ENCODE data around the gene HOXB1.
"Not testable (repeated sequence)": the region's sequence is repeated elsewhere in the genome, so short reads cannot be mapped to it uniquely, and the experiment has no call there.

Gene HOXB1

GRCh38 chr17:48486557-48486956 lies 44.3 kb downstream of the HOXB1 start:
- no peak for DNase-seq
- peaks cover 24 to 40% of the 10 kb centered on the region in 2 donors for H3K4me1 Mint-ChIP-seq

GRCh38 chr17:48484850-48485249 lies 46.0 kb downstream of the HOXB1 start:
- Mint-ChIP-seq H3K27ac (no peak overlapping the region), H3K36me3 (peaks cover 0 to 3% of the 10 kb centered on the region in 2 donors), H3K4me3 (no peak overlapping the region), H3K4me1 (peaks cover 17 to 27% of the 10 kb centered on the region in 2 donors), H3K27me3 (peaks cover 19 to 26% of the 10 kb centered on the region in 2 donors), H3K9me3 (no peaks in the 10 kb centered on the region)
- DNase-seq (no peak), ATAC-seq (replicated peaks) (peak; percentile 64 to 65)

More at GRCh38 chr17:48486557-48486956, 44.3 kb downstream of the HOXB1 start:
- no peak overlapping the region for H3K4me3 Mint-ChIP-seq
- peaks cover 0 to 3% of the 10 kb centered on the region in 2 donors for H3K36me3 Mint-ChIP-seq
- H3K9me3 Mint-ChIP-seq, result no peaks in the 10 kb centered on the region
- H3K27ac Mint-ChIP-seq, result no peak overlapping the region
- no peak for ATAC-seq (replicated peaks)
- peaks cover 25 to 36% of the 10 kb centered on the region in 2 donors for H3K27me3 Mint-ChIP-seq

- ATAC-seq (replicated peaks), result no peak
- DNase-seq, result no peak
- Mint-ChIP-seq H3K27me3 (peaks cover 14 to 21% of the 10 kb centered on the region in 2 donors), H3K27ac (no peak overlapping the region), H3K4me1 (peaks cover 17 to 27% of the 10 kb centered on the region in 2 donors), H3K36me3 (peaks cover 0 to 3% of the 10 kb centered on the region in 2 donors), H3K9me3 (no peaks in the 10 kb centered on the region), H3K4me3 (no peak overlapping the region)
Observed at GRCh38 chr17:48484256-48484655, 46.6 kb downstream of the HOXB1 start.

GRCh38 chr17:48483471-48484131 lies 47.2 kb downstream of the HOXB1 start:
- Mint-ChIP-seq H3K36me3 (no peaks in the 10 kb centered on the region), H3K4me1 (peaks cover 17 to 32% of the 10 kb centered on the region in 2 donors), H3K9me3 (no peaks in the 10 kb centered on the region), H3K27me3 (peaks cover 10 to 15% of the 10 kb centered on the region in 2 donors), H3K4me3 (no peak overlapping the region), H3K27ac (peak overlapping the region; percentile 44)
- peak; percentile 83 to 84 for ATAC-seq (replicated peaks)
- DNase-seq, result peak; percentile 35

GRCh38 chr17:48483004-48483403 lies 47.8 kb downstream of the HOXB1 start:
- Mint-ChIP-seq H3K9me3 (no peaks in the 10 kb centered on the region), H3K4me1 (peaks cover 22 to 38% of the 10 kb centered on the region in 2 donors), H3K36me3 (no peaks in the 10 kb centered on the region), H3K27me3 (peaks cover 10% of the 10 kb centered on the region in 2 donors), H3K4me3 (no peak overlapping the region), H3K27ac (no peak overlapping the region)
- ATAC-seq (replicated peaks) (no peak), DNase-seq (no peak)

GRCh38 chr17:48482301-48482700 lies 48.5 kb downstream of the HOXB1 start:
- H3K4me3 Mint-ChIP-seq; ATAC-seq (replicated peaks): not testable (repeated sequence)
- H3K4me1 Mint-ChIP-seq, result peaks cover 28 to 45% of the 10 kb centered on the region in 2 donors

GRCh38 chr17:48479014-48479402 lies 51.8 kb downstream of the HOXB1 start:
- H3K9me3 Mint-ChIP-seq, result no peaks in the 10 kb centered on the region
- peaks cover 21 to 31% of the 10 kb centered on the region in 2 donors for H3K4me1 Mint-ChIP-seq
- DNase-seq (no peak), ATAC-seq (replicated peaks) (no peak)
- H3K27ac Mint-ChIP-seq, result peak overlapping the region; percentile 75
- H3K27me3 Mint-ChIP-seq, result no peaks in the 10 kb centered on the region
- no peaks in the 10 kb centered on the region for H3K36me3 Mint-ChIP-seq
- peak overlapping the region in 1 of 2 donors; percentile 1 for H3K4me3 Mint-ChIP-seq

More at GRCh38 chr17:48482301-48482700, 48.5 kb downstream of the HOXB1 start:
- H3K27ac Mint-ChIP-seq, H3K27me3 Mint-ChIP-seq, H3K36me3 Mint-ChIP-seq, H3K9me3 Mint-ChIP-seq, DNase-seq: not testable (repeated sequence)
